22Rv1 (cell line): Measurements from ENCODE around the gene MS4A12.

Experiments used
- ZFX ChIP-seq: fragments of 450-650 bp; IDR thresholded peaks from 2 replicates; pipeline ENCODE4 v1.6.1; 2017; ENCODE audit warnings: antibody characterized with exemption, borderline replicate concordance
- TF ChIP-seq, protein P1 (sequence below): fragments of 450-650 bp; IDR thresholded peaks from 2 replicates; pipeline ENCODE4 v1.5.1; 2017; ENCODE audit warnings: mild to moderate bottlenecking

GRCh38 chr11:60513496-60514460 lies 21.2 kb downstream of the MS4A12 start:
- TF ChIP-seq, protein P1, sequence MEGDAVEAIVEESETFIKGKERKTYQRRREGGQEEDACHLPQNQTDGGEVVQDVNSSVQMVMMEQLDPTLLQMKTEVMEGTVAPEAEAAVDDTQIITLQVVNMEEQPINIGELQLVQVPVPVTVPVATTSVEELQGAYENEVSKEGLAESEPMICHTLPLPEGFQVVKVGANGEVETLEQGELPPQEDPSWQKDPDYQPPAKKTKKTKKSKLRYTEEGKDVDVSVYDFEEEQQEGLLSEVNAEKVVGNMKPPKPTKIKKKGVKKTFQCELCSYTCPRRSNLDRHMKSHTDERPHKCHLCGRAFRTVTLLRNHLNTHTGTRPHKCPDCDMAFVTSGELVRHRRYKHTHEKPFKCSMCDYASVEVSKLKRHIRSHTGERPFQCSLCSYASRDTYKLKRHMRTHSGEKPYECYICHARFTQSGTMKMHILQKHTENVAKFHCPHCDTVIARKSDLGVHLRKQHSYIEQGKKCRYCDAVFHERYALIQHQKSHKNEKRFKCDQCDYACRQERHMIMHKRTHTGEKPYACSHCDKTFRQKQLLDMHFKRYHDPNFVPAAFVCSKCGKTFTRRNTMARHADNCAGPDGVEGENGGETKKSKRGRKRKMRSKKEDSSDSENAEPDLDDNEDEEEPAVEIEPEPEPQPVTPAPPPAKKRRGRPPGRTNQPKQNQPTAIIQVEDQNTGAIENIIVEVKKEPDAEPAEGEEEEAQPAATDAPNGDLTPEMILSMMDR, result no peak
- TF ChIP-seq ZFX, result no peak
